Ovary (tissue), 3 donors: ENCODE data around the gene C7orf33.

Source experiments
- CTCF ChIP-seq, 3 donors: fragments of 450-650 bp in 2 of 3; fragments of 200-600 bp in 1 of 3; IDR thresholded peaks; one replicate each; pipeline versions ENCODE4 v1.5.1 to v1.8.0; 2016 to 2022; ENCODE audit warnings: antibody characterized with exemption in 3 of 3, mild to moderate bottlenecking in 1 of 3
- EP300 ChIP-seq: sonication (generic); formaldehyde crosslinking; IDR thresholded peaks from one replicate; pipeline ENCODE4 v1.6.1; 2017; ENCODE audit warnings: antibody characterized with exemption
- donor health status: DM: no; HTN: no; CAD: no.

- no peak for TF ChIP-seq CTCF (IDR thresholded peaks at IDR 0.05)
- no peak for TF ChIP-seq EP300
These were observed 7.8 kb downstream of the C7orf33 start for GRCh38 chr7:148598351-148598750.
